ENCODE measurements around the gene MAP4K4. TPM values are rescaled to one million over a fixed set of nuclear protein-coding genes. Genes with fewer than 3 reads are reported as not detected.
A peak's percentile ranks its signal among the peaks of the same experiment; 100 is the strongest.

MAP4K4 gene
- total RNA-seq, 4 donors from 2014 or later, result 25.7 to 42.3 (median 29.8) TPM

DNA sequence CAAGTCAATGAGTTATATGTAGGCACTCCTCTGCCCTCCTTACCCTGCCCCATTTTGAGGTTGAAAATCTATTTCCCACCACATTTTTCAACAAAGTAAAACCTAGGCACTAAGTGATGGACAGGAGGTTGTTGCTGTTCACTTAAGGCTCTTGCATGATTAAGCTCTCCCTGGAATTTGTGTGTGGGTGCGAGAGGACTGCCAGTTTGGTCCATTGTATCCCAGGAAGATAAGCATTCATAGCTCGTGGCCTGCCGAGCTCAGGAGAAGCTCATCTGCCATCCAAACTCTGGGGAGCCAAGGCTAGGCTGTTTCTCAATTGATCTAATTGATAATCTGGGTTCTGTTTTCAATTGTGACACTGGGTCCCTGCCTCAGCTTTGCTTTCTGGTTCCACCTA lies 4.7 kb upstream of the MAP4K4 start:
- no peak overlapping the region for H3K4me3 ChIP-seq (ENCODE audit: low read depth, poor library complexity, severe bottlenecking)
- 88 to 90% methylated on average over 3 of the region's 3 CpGs for WGBS, 2 donors
- no peak for TF ChIP-seq POLR2A (IDR thresholded peaks at IDR 0.05)
- TF ChIP-seq, protein P1, sequence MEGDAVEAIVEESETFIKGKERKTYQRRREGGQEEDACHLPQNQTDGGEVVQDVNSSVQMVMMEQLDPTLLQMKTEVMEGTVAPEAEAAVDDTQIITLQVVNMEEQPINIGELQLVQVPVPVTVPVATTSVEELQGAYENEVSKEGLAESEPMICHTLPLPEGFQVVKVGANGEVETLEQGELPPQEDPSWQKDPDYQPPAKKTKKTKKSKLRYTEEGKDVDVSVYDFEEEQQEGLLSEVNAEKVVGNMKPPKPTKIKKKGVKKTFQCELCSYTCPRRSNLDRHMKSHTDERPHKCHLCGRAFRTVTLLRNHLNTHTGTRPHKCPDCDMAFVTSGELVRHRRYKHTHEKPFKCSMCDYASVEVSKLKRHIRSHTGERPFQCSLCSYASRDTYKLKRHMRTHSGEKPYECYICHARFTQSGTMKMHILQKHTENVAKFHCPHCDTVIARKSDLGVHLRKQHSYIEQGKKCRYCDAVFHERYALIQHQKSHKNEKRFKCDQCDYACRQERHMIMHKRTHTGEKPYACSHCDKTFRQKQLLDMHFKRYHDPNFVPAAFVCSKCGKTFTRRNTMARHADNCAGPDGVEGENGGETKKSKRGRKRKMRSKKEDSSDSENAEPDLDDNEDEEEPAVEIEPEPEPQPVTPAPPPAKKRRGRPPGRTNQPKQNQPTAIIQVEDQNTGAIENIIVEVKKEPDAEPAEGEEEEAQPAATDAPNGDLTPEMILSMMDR (IDR thresholded peaks at IDR 0.05), result no peak
- no peak for DNase-seq (ENCODE audit: low spot score in 2 of 2)
- intact Hi-C loops (cut with DNase I; ENCODE audit: low total_unique reads), result no loop called here

DNA sequence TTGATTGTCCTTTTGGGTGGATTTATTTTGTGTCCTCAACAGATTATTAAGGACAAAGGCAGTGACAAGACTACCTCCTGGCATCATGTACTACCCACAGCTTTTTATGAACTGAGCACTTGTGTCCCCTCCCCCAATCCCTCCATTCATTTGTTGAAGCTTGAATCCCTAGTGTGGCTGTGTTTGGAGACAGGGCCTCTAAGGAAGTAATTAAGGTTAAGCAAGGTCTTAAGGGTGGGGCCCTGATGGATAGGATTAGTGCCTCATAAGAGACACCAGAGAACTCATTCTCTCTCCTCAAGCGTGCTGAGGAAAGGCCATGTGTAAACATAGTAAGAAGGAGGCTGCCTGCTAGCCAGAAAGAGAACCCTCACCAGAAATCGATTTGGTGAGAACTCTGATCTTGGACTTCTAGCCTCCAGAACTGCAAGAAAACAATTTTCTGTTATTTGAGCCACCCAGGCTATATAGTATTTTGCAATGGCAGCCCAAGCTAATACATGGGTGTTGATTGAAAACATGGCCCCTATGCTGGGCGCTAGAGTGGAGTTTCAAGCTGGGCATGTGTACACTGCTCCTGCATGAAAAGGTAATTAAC lies 3.4 kb upstream of the MAP4K4 start:
- no peak for TF ChIP-seq POLR2A (IDR thresholded peaks at IDR 0.05)
- TF ChIP-seq, protein P1 (IDR thresholded peaks at IDR 0.05), result no peak
- DNase-seq (ENCODE audit: low spot score in 2 of 2), result no peak
- intact Hi-C loops (cut with DNase I; ENCODE audit: low total_unique reads), result no loop called here
- H3K4me3 ChIP-seq (ENCODE audit: low read depth, poor library complexity, severe bottlenecking), result no peak overlapping the region
- 93 to 98% methylated on average over 3 of the region's 3 CpGs for WGBS, 2 donors

DNA sequence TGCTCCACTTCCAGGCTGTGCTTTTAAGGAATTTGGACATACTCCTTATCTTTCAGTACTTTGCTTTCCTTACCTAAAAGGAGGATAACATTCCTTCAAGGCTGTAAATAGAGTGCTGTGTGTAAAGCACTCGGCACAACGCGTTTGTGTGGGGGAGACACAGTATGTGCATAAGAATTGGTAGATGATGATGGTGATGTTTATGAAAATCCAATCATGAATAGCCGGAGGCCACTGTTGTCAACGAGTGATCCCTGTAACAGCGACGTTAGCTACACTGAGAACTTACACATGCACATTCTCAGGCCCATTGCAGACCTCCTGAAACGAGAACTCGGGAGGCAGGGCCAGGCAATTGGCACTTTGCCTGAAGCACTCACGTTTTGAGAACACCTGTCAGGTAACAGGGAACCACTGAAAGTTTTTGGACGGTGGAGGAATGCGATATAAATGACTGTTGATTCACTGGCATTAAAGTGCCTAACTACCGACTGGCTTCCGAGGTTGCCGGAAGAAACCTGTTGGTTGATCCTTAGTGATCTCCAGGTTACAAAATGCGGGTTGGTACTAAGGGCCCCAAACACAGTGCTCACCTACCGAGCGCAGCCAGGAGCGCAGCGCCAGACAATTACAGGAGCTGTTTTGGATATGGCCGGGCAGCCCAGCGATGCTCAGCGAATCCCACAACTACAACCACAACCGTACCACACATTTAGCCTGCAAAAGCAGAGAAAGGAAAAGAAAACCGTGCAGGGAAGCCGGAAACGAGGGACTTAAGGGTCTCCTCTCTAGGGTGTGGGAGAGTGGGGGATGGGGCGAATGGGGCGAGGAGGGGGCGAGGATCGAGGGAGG lies 1.0 kb upstream of the MAP4K4 start:
- WGBS, 2 donors, result 6 to 9% methylated on average over 31 of the region's 31 CpGs

DNA sequence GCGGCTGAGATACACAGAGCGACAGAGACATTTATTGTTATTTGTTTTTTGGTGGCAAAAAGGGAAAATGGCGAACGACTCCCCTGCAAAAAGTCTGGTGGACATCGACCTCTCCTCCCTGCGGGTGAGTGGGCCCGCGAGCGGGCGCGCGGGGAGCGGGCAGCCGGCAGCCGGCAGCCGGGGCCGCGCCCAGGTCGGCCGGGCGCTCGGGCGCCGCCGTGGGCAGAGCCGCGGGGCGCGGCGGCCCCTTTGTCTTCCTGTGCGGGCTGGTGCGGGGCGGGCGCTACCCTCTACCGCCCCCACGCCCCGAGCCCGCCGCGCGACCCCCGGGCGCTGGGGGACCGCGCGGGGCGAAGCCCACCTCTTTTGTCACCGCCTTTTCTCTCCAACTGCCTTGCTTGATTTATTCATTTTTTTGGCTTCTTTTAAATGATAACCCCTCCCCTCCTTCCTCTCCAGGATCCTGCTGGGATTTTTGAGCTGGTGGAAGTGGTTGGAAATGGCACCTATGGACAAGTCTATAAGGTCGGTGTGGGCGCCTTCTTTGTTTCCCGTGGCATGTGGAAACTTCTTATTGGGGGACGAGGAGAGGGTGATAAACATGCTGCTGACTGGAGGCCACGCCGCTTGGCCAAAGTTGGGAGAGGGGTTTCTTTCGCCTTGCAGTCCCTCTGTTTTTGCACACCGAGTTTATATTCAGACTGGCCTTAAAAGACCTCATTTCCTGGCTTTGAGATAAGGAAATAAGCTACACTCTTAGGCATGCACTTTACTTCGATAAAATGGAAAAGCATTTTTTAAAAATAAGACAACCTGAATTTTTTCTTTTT lies 722 bp downstream of the MAP4K4 start:
- no peak for TF ChIP-seq POLR2A (IDR thresholded peaks at IDR 0.05)
- TF ChIP-seq, protein P1 (IDR thresholded peaks at IDR 0.05), result no peak
- WGBS, 2 donors, result 0 to 2% methylated on average over 43 to 50 of the region's 57 CpGs
- peak overlapping the region; percentile 60 for H3K4me3 ChIP-seq (ENCODE audit: low read depth, poor library complexity, severe bottlenecking)
- no peak for DNase-seq (ENCODE audit: low spot score in 2 of 2)
- intact Hi-C loops (cut with DNase I; ENCODE audit: low total_unique reads), result no loop called here

More for the DNA sequence above, 1.0 kb upstream of the MAP4K4 start:
- peak overlapping the region; percentile 41 for H3K4me3 ChIP-seq (ENCODE audit: low read depth, poor library complexity, severe bottlenecking)
- intact Hi-C loops (cut with DNase I; ENCODE audit: low total_unique reads), result no loop called here
- TF ChIP-seq, protein P1 (IDR thresholded peaks at IDR 0.05), result no peak
- no peak for TF ChIP-seq POLR2A (IDR thresholded peaks at IDR 0.05)
- DNase-seq (ENCODE audit: low spot score in 2 of 2), result peak; percentile 38 to 88

DNA sequence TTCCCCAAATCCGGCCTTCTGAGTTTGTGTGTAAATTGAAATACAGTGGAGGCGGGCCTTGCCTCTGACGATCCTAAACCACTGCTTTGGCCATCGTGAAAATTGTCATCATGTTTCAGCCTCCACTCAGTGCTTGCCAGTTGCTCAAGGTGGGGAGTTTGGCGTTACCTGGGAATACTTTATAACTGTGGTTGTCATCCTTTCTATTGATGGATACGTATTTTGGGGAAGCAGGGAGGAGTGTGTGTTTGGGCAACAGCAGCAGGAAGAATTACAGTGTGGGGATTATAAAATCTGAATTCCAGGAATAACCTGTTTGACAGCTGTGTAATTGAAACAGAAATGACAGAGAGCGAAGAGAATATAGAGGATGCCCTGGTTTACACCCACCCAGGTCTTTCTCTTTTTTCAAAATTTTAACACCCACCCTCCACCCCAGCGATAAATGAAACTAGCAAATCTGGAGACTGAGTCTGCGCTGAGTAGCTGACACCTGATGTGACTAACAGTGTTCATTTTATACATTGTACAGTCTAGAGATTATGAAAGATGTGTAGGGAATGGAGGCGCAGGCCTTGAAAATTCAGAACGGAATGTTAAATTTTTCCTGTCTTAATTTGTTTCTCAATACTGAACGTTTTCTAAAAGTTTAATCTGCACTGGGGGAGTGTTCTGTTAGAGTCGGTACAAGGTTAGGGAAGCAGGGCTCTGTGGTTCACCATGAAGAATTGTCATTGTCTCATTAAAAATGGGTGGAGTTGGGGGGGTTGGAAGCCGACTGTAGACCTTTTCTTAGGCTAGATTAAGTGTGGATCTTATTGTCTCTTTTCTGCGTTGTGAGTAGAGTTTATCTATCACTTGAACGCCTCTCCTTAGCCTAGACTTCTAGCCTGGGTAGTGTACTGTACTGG lies 1.6 kb downstream of the MAP4K4 start:
- no peak for TF ChIP-seq POLR2A (IDR thresholded peaks at IDR 0.05)
- TF ChIP-seq, protein P1 (IDR thresholded peaks at IDR 0.05), result no peak
- H3K4me3 ChIP-seq (ENCODE audit: low read depth, poor library complexity, severe bottlenecking), result peak overlapping the region; percentile 60
- no peak for DNase-seq (ENCODE audit: low spot score in 2 of 2)
- intact Hi-C loops (cut with DNase I; ENCODE audit: low total_unique reads), result no loop called here
- 11 to 15% methylated on average over 16 of the region's 16 CpGs for WGBS, 2 donors

Measured in lower leg skin (tissue), 4 donors.